DOHH2 (cell line): Measurements from ENCODE around the gene CRK.
A peak's percentile ranks its signal among the peaks of the same experiment; 100 is the strongest.

Experiments
- H3F3A ChIP-seq: fragments of 200-600 bp; sonication (generic), shearing (Covaris generic); 2 replicates; pipeline ENCODE4 v1.6.0; 2016; ENCODE audit warnings: antibody characterized with exemption, mild to moderate bottlenecking; ENCODE audit not compliant: control insufficient read depth, insufficient read depth
- H3K27ac ChIP-seq: fragments of 200-600 bp; sonication (generic); 2 replicates; pipeline ENCODE4 v1.5.1; 2014; ENCODE audit warnings: low read depth, mild to moderate bottlenecking, low read length, moderate library complexity
- H3K27me3 ChIP-seq: fragments of 200-600 bp; sonication (generic); 2 replicates; pipeline ENCODE4 v1.6.1; 2014; ENCODE audit warnings: mild to moderate bottlenecking, low read length, mixed read lengths; ENCODE audit not compliant: control insufficient read depth
- H3K36me3 ChIP-seq: fragments of 200-600 bp; sonication (generic); 2 replicates; pipeline ENCODE4 v1.6.1; 2014; ENCODE audit warnings: mild to moderate bottlenecking, low read length, moderate library complexity, mixed read lengths; ENCODE audit not compliant: control insufficient read depth
- H3K4me1 ChIP-seq: fragments of 200-600 bp; sonication (generic); 2 replicates; pipeline ENCODE4 v1.6.1; 2014; ENCODE audit warnings: mild to moderate bottlenecking, low read length, mixed read lengths; ENCODE audit not compliant: control insufficient read depth
- H3K4me2 ChIP-seq: fragments of 200-600 bp; sonication (generic); 2 replicates; pipeline ENCODE4 v1.6.0; 2014; ENCODE audit warnings: mild to moderate bottlenecking, low read length, moderate library complexity
- H3K4me3 ChIP-seq: fragments of 200-600 bp; sonication (generic); 2 replicates; pipeline ENCODE4 v1.5.1; 2014; ENCODE audit warnings: mild to moderate bottlenecking, low read length, mixed read lengths
- H3K79me2 ChIP-seq: fragments of 200-600 bp; sonication (generic); 2 replicates; pipeline ENCODE4 v1.6.1; 2014; ENCODE audit warnings: mild to moderate bottlenecking, low read length, mixed read lengths; ENCODE audit not compliant: control insufficient read depth
- H3K9me2 ChIP-seq: fragments of 200-600 bp; sonication (generic); replicated peaks from 2 replicates; pipeline ENCODE4 v1.6.1; 2014; ENCODE audit warnings: mild to moderate bottlenecking, low read length, mixed read lengths; ENCODE audit not compliant: control insufficient read depth
- H3K9me3 ChIP-seq: fragments of 200-600 bp; sonication (generic); 2 replicates; pipeline ENCODE4 v1.6.1; 2014; ENCODE audit warnings: antibody characterized with exemption, low read length, mixed read lengths; ENCODE audit not compliant: control insufficient read depth, insufficient read depth
- H4K20me1 ChIP-seq: fragments of 200-600 bp; sonication (generic); 2 replicates; pipeline ENCODE4 v1.6.0; 2014; ENCODE audit warnings: low read depth, mild to moderate bottlenecking, antibody characterized with exemption, low read length, moderate library complexity; ENCODE audit not compliant: control insufficient read depth, insufficient read depth
- CTCF ChIP-seq: fragments of 200-600 bp; sonication (generic); IDR thresholded peaks from one replicate; pipeline ENCODE4 v1.5.1; 2014; ENCODE audit warnings: antibody characterized with exemption, mild to moderate bottlenecking, low read depth, low read length; ENCODE audit not compliant: poor library complexity, severe bottlenecking
- EZH2phosphoT487 ChIP-seq: fragments of 200-600 bp; sonication (generic); IDR thresholded peaks from 2 replicates; pipeline ENCODE4 v1.6.1; 2017; ENCODE audit warnings: borderline replicate concordance, mild to moderate bottlenecking, antibody characterized with exemption, low read length, moderate library complexity, mixed read lengths

The CRK gene

GRCh38 chr17:1490643-1491442, 34.8 kb upstream of the CRK start:
- Histone ChIP-seq H3K9me2 (no peaks in the 10 kb centered on the region), H3K36me3 (no peaks in the 10 kb centered on the region), H3K4me2 (peak overlapping the region; percentile 77), H3K4me3 (peak overlapping the region; percentile 88), H3K27ac (peak overlapping the region; percentile 49), H3K4me1 (peaks cover 62% of the 10 kb centered on the region), H3K9me3 (no peaks in the 10 kb centered on the region), H3F3A (peaks cover 19% of the 10 kb centered on the region), H3K27me3 (peaks cover 12% of the 10 kb centered on the region), H4K20me1 (no peaks in the 10 kb centered on the region), H3K79me2 (peaks cover 2% of the 10 kb centered on the region; the same call in 1 of the 2 replicates)
- TF ChIP-seq EZH2phosphoT487 = no peak

GRCh38 chr17:1488826-1489270, 32.8 kb upstream of the CRK start:
- no peaks in the 10 kb centered on the region; the same call in 1 of the 2 replicates for H3K36me3 ChIP-seq
- H3K4me2 ChIP-seq = peak overlapping the region; percentile 94
- H3K27ac ChIP-seq = no peak overlapping the region
- no peaks in the 10 kb centered on the region for H4K20me1 ChIP-seq
- peaks cover 76% of the 10 kb centered on the region for H3K4me1 ChIP-seq
- peaks cover 19% of the 10 kb centered on the region for H3F3A ChIP-seq
- peaks cover 12% of the 10 kb centered on the region for H3K27me3 ChIP-seq
- peaks cover 2% of the 10 kb centered on the region; the same call in 1 of the 2 replicates for H3K79me2 ChIP-seq
- no peaks in the 10 kb centered on the region for H3K9me3 ChIP-seq
- H3K9me2 ChIP-seq = no peaks in the 10 kb centered on the region
- TF ChIP-seq EZH2phosphoT487 (no peak), CTCF (no peak)
- peak overlapping the region; percentile 82; the same call in 1 of the 2 replicates for H3K4me3 ChIP-seq

- Histone ChIP-seq H3K9me3 (no peaks in the 10 kb centered on the region), H3K79me2 (peaks cover 2% of the 10 kb centered on the region; the same call in 1 of the 2 replicates), H3K27ac (peak overlapping the region; percentile 84), H3K4me1 (peaks cover 74% of the 10 kb centered on the region), H4K20me1 (no peaks in the 10 kb centered on the region), H3K9me2 (no peaks in the 10 kb centered on the region), H3K4me2 (peak overlapping the region; percentile 94), H3F3A (peaks cover 19% of the 10 kb centered on the region), H3K4me3 (peak overlapping the region; percentile 82), H3K27me3 (peaks cover 12% of the 10 kb centered on the region), H3K36me3 (peaks cover 2% of the 10 kb centered on the region; the same call in 1 of the 2 replicates)
- TF ChIP-seq CTCF (no peak), EZH2phosphoT487 (no peak)
These were observed 32.1 kb upstream of the CRK start for GRCh38 chr17:1487939-1488825.
